NCI-H524 treated with DMSO at 0.1 percent for 48 hours (cell line): ENCODE measurements around the gene ITPKB.
"Not testable (repeated sequence)": the region's sequence is repeated elsewhere in the genome, so short reads cannot be mapped to it uniquely, and the experiment has no call there.

Experiments used
- DNase-seq: peaks from one replicate; lab custom pipeline; 2025; lab: John Stamatoyannopoulos, UW

The ITPKB gene

DNA sequence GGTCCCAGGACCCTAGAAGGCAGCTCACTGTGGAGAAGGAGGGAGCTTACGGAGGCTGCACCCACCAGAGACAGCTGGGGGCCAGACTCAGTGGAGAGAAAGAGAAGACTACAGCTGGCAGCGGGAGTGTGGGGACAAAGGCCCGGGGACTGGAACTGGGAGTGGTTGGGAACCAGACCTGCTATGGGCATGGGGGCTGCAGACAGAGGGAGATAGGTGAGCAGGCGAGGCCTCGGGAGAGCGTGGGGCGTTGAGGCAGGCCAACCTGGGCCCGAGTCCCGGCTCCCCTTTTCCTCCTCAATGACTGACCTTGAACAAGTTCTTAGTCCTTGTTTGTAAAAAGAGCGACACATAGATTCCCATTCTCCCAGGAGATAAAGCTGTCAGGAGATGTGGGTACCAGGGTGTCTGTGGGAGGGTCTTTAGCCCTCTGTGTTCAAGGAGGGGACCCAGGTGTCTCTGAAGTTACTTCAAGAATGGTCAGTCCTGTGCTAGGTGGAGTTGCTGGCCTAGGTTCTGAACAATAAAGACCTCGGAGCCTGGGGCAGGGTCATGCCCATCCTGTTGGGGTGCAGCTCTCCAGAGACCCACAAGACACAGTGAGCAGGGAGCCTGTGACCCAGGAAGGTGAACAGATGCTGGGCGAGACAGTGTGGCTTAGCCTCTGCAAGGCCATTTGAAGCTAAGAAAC is 87.9 kb downstream of the ITPKB start:
- DNase-seq: no peak

DNA sequence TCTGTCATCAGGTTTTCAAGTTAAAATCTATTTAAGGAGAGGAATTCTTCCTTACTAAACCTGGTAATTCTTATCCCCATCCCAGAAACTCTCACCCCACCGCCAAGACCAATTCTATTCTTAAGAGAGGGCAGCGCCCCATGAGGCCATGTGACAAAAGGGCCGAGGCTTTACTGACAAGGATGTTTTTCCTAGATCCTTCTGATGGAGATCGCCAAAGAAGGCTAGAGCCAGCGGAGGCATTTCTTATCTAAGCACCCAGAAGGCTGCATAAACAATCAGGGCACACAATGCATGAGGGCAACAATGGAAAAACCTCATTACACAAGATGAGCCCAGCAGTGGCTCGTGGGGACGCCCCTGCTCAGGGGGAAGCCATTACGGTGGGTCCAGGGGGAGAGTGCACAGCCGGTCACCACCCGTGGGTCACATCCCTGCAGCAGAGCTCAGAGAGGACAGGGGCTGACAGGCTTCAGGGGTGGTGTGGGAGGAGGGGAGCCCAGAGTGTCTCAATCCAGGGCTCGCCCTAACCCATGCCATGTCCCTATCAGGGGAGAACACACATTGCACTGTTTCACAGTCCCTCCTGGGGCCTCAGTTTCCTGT is 88.7 kb downstream of the ITPKB start:
- no peak for DNase-seq

DNA sequence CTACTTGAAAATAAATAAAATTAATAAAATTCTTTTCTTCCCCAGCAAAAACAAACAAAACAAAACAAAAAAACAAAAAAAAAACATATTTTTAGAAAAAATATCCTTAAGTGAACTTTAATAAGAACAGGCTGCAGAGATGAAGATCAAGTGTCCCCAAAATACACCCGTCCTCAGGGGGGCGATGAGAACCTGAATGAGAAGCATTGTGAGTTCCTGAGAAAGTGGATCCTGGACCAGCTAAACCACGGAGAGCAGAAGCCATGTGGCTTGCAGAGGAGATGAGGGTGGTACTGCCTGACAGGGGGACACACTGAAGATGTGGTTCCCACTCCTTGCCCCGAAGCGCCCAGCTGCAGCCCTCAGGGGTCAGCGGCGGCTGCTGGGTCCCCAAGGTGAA is 89.3 kb downstream of the ITPKB start:
- DNase-seq: no peak

DNA sequence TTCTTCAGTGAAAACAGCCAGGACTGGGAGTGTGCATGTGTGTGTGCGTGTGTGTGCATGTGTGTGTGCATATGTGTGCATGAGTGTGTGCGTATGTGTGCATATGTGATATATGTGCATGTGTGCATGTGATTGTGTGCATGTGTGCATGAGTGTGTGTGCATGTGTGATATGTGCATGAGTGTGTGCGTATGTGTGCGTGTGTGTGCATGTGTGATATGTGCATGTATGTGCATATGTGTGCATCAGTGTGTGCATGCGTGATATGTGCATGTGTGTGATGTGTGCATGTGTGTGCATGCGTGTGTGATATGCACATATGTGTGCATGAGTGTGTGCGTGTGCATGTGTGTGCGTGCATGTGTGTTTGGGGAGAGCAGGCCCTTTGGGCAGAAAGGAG is 89.8 kb downstream of the ITPKB start:
- DNase-seq: no peak

DNA sequence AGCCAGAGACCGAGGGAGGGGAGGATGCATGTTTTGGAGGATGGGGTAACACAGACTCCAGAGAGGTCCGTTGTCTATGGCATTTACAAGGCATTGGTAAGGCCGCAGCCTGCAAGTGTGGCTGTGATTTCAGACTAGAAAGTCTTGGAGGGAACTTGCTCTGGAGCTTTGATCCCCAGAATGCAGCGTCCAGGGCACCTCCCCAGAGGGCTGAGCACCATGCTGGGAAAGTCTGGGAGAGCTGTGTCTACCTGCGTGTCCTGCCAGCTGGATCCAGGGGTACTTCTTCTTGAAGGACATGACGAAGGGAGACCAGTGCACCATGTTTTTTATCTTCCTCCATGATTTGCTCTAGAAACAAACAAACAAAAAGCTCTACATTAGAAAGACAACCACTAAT is 90.7 kb downstream of the ITPKB start:
- DNase-seq: no peak

DNA sequence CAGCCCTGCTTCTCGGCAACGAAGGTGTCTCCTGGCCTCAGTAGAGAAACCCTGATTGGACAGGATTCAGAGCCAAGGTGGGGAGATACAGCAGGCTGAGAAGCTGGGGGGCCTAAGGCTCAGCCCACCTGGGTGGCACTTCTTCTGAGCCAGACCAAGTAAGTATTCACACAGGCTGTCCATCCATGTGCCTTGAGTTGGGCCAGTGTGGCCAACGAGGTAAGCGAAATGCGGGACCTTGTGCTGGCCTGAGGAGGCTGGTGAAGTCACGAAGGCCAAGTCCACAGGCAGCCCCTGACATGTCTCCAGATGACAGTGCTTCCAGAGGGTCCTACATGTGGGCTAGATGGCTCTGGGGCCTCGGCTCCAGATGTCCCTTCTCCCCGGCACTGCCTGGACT is 91.4 kb downstream of the ITPKB start:
- no peak for DNase-seq

DNA sequence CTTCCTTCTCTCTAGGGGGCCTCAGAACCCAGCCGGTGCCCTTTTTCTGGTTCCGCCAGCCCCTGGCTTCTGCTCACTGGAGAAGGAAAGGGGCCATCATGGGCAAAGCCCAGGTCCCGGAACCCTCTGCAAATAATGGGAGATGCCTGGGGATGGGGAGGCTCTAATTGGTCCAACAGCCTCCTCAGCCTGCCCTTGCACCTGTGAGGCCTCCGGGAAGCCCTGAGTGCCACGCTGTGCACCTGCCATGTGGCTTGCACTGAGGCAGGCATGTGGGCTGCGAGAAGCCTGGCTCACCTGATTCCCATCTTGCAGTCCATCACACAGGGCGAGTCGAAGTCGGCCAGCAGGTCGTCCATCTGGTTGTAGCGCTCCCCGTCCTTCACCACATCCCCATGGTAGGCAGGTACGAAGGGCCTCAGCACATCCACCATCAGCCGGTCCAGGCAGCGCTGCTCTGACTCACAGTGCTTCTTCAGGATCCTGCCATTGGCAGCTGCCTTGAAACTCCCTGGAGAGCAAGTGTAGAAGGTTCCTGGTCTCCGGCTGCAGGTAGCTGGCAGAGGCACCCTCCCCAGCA is 92.1 kb downstream of the ITPKB start:
- DNase-seq: no peak

DNA sequence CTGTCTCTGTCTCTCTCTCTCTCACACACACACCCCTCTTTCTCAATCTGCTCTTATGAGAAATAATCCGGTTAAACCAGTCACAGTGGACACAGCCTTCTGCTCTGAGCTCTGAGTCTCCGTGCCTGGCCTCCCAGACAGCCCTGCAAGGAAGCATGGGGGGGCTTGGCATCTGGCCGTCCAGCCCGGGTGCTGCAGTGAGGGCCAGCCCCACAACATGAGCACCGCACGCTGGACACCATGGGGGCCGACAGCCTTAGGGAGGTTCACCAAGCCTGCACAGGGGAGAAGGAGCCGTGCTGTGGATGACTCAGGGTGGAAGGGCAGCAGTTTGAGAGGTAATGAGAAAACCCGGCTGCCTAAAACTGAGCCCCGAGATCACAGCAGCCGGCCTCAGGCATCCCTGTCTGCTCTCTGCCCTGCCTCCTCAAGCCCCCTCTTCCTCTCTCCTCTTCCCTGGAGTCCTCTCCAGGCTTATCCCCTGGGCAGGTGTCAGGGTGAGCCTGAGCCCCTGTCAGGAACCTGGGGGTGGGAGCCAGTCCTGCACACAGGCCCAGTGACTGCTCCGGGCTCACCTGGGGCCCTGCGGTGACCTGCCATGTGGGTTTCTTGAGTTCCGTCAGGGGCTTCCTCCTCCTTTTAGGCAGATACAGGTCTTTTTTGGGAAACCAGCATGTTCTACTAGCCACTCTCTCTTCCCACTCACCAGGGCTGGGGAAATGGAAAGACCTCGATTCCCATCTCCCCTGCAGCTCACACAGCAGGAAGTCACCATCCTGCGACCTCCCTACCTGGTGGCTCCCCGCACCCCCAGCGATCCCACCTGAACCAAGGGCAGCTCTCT is 92.8 kb downstream of the ITPKB start:
- DNase-seq: peak; percentile 19

DNA sequence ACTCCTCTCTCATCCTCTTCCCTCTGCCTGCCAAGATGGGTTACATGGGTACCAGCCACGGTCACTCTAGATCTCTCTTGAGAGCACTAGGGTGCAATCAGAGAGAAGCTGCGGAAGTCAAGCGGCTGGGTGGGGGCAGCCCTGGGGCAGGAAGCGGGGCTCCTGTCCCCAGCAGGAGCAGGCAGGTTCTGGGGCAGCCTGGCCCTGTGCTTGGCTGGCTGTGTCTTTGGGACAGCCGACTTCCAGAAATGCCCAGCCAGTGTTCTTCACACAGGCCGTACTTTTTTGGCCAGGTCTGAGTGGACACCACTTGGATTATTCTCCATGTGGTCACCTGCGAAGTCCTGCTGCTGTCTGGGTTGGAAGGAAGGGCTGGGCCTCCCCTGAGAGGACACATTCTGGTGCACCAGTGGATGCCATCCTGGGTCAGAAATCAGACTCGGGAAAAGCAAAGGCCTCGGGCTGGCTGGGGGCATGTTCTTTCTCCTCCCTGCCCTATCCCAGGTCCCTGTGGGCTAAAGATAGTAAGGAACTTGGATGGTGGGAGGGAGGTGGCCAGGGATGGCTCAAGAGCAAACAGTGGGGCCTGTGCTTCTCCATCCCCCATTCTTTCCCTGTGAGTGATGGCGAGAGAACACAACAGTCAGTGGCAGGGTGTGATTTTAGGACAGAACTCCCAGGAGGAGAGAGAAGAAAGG is 93.7 kb downstream of the ITPKB start:
- DNase-seq: no peak

DNA sequence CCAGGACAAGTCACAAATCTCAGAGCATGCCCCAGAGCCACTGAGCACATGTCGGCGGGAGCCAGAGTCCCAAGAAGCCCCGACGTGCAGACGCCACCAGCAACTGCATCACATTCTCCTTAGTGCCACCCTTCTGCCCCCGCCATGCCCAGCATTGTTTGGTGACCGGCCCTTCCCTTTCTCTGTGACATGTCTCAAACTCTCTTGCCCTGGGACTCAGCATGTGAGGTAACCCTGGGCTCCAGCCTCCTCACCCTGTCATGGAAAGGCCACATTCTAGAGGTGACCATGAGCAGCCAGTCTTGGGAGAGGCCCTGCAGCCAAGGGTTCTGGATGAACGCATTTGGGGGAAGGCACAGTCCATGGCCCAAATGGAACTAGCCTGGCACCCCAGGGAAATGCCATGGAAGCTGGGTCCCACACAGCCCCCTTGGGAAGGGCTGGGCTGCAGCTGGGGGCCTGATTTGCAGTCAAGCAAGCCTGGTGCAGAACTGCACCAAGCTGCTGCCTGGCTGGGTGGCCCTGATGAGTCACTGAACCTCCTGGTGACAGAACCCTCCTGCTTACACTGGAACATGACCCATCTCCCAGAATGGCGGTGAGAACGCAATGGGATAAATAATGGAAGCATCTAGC is 94.4 kb downstream of the ITPKB start:
- DNase-seq: no peak

DNA sequence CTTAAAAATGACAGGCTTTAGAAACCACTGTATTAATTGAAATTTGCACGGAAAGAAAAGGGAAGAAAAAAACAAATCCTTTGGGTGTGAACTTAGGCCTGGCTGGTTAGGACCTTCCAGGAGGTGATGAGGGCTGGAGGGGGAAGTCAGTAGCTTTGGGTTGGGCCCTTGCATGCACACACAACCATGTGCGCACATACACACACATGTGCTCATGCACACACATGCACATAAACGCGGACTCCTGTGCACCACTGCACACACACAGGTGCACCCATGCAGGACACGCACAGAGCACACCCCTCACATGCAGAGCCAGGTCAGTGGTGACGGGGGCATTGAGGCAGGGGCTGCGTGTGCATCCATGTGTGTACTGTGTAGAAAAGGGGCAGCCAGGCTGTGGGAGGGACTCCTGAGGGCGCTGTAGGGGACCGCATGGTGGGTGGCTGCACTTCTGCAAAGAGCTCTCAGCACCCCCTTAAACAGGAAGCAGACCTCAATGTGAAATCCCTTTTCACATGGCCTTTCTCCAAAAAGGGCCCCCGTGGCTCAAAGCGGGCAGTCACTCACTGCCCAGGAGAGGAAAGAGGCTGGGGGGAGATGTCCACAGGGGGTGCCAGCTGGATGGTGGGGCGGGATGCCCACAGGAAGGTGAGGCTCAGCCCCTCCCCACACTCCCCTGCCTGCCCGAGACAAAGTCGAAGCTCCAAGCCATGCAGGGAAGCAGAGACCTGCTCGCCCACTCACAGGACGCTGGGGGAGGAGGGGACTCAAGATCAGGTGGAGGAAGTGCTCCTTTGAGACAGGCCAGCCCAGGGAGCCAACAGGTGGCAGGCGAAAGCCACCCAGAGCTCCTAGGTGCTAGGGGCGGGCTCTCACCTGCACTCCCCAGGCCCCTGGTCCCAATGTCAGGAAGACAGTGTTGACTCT is 95.2 kb downstream of the ITPKB start:
- DNase-seq: no peak

DNA sequence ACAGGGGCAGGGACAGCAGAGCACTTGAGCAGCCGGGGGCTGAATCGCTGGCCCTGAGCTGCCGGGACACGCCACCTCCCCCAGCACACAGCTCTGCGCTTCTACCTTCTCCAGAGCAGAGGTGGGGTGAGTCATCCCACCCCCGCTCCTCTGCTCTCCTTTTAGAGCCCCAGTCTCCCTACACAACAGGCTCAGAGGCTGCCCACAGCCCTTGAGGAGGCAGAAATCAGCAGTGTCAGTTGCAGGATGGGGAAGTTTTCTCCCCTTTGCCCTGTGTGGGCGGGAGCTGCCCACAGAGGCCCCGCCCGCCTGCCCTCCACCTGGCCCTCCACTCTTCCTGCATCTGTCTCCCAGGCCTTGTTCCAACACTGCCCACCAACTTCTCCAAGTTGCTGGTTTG is 95.9 kb downstream of the ITPKB start:
- DNase-seq: no peak

DNA sequence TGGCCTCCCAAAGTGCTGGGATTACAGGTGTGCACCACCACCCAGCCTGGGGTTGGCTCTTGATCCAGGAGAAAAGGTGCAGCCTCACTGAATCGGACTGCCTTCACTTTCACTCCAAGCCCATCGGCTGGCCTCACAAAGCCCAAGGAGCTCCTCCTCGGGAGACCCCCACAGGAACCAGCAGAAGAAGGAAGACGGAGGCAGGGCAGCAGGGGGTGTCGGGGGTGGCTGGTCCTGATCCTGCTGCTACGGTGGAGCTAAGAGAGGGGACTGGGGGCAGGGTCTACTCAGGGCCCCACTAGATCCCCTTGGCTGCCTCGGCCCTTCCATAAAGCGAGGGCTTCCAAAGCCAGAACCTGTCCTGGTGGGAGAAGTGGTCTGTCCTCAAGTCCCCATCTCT is 96.7 kb downstream of the ITPKB start:
- DNase-seq: no peak

DNA sequence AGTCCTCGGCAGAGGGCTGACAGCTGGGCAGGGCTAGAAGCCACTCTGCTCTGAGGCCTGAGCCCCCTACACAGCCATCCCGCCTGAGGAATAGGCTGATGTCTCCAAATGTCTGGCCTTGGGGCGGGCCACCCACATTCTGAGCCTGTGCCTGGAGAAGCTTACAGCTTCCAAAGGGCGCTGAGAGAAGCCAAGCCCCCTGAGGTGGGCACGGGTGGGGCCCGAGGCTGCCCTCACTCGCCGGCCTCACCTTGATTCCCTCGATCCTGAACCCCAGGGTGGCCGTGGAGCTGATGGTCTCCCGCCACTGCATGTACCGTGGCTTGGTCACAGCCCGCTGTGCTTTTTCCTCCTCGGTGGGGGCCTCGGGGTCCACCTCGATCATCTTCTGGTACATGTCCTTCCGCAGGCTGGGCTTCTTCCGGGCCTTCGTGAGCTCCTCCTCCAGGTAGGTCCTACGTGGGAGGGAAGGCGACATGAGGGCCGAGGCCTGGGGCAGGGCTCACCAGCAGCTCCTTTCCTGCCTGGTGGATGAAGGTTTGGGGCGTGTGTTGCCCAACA is 97.3 kb downstream of the ITPKB start:
- no peak for DNase-seq

DNA sequence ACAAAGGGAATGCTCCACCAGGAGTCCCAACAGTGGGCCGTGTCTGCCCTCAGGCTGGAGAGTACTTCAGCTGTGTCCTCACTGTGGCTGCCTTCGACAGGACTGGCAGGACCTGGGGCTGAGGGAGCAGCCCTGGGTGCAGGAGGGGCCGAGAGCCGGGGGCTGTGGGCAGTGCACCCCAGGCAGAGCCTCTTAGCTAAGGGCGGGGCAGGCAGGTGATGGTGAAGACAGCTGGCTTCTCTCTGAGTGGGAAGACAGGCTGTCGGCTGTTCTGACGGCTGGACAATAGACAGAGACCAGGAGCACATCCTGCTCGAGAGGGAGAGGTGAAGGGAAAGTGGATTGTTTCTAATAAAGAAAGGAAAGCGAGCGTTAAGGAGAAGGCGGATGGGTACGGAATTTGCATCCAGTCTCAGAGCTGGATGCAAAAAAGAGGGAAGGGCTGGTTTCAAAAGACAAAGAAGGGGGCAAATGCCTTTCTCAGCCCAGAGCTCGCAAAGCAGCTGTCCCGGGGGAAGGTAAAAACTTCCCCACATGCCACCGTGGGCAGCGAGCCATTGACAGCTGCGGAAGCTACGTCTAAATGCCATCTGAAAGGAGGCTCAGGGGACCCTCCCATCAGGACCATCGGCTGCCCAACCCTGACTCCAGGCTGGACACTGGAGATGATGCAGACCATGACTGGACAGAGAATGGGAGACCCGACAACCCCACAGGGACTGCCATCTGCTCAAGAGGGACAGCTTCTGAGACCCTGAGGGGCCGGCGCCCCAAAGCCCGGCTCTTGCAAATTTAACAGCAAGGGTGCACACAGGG is 98.6 kb downstream of the ITPKB start:
- peak; percentile 49 for DNase-seq

DNA sequence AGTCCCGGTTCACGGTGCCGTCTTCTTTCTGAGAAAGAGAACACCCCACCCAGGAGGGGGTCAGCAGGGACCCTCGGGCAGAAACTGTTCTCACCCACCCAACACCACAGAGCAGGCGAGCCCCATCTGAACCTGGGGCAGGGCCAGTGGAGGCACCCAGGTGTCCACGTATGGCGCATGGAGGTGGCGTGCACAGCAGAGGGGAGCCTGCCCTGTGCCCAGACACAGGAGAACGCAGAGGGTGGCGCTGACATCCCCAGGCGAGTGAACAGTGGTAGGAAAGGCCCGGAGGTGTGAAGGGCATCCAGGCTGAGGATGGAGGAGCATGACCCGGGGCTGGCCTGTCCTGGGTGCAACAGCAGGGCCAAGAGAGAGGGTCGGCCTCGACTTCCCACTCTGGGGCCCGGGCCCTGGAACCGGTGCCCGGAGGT is 99.4 kb downstream of the ITPKB start:
- no peak for DNase-seq

DNA sequence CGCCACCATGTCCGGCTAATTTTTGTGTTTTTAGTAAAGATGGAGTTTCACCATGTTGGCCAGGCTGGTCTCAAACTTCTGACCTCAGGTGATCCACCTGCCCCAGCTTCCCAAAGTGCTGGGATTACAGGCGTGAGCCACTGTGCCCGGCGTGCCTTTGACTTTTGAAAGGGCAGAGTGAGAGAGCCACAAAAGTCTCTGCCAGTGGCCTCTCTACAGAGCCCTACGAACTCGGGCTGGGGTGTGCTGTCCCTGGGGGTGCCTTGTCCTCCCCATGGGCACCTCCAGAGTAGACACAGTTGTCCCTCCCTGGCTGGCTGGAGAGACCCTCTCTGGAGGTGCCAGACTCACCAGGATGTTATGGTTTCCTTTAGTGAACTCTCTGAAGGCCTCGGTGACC is 99.9 kb downstream of the ITPKB start:
- DNase-seq: not testable (repeated sequence)

DNA sequence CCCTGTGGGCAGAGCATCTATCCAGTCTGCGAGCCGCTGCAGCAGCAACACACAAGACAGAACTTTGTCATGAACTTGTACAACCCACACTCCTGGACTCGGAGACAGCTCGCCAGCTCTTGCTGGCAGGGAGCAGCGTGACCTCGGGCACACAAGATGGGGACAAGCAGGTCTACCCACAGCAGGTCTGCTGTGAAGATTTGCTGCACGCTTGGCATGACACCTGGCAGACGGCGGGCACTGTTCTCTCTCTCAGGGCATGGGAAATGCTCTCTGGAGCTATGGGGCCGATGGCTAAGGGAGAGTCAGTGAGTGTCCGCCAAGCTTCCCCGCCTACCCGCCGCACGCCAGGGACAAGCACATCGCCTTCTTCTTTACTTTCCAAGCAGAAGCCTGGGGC is 100.5 kb downstream of the ITPKB start:
- no peak for DNase-seq

DNA sequence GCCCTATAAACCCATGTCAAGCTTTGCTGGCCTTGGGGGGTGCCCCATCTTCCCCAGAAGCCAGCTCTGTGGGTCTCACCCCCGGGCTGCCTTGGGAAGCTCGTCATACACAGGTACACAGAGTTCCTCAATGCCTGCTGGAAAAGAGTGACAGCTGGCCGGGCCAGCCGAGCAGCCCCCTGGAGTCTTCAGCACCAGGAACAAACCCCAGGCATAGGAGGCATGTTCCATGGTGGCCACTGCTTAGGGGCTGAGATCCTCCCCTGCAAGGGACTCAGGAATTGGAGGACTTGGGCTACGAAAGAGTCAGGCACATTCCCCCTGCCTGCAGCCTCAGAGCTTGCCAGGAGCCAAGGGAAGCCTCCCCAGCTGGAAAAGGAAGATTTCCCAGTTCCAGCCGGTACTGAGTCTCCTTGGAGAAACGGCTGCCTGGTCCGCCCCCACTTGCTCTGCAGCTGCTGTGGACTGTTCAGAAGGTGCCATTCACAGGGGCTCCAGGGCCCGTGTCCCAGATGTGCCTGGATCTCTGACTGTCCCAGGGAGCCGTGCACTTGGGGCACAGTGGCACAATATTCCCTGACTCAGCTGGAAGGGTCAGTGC is 101.0 kb downstream of the ITPKB start:
- no peak for DNase-seq
